T-helper 9 cell (primary cell): ENCODE results near the gene PCDHA5.
"Not testable (repeated sequence)": the region's sequence is repeated elsewhere in the genome, so short reads cannot be mapped to it uniquely, and the experiment has no call there.

ENCODE experiments used
- DNase-seq: peaks from one replicate; pipeline ENCODE4 v3.0.0-alpha.2; 2020
- total RNA-seq, 2 donors: gene quantifications; one replicate each; lab custom pipeline; 2026; lab: John Stamatoyannopoulos, UW

PCDHA5 gene
- total RNA-seq: 0 reads per million in 2 donors

DNA sequence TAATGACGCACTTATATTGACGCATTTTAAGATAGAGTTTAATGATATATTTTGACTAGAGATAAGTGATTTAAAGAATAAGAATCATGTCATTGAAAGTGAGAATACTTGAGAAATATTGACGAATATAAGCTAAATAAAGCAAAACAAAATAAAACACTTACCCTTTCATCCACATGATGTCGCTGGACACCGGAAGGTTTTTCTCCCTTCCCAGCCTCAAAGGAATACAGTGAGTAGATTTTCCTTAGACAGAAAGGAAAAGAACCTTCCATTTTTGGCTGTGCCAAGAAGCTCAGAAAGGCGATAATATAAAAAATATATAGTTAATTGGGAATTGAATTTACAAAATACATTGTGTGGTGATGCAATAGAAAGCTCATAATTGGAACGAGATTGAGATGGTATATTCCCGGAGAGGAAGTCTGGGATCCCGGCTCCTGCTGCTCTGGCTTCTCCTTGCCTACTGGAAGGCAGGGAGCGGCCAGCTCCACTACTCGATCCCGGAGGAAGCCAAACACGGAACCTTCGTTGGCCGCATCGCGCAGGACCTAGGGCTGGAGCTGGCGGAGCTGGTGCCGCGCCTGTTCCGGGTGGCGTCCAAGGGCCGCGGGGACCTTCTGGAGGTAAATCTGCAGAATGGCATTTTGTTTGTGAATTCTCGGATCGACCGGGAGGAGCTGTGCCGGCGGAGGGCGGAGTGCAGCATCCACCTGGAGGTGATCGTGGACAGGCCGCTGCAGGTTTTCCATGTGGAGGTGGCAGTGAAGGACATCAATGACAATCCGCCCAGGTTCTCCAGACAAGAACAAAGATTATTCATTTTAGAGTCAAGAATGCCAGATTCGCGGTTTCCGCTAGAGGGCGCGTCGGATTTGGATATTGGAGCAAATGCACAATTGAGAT is at the start of gene PCDHA5:
Gene PCDHA5, plus strand, starts transcription at position 239 of the 906 bp plus-strand sequence.
- DNase-seq: no peak

DNA sequence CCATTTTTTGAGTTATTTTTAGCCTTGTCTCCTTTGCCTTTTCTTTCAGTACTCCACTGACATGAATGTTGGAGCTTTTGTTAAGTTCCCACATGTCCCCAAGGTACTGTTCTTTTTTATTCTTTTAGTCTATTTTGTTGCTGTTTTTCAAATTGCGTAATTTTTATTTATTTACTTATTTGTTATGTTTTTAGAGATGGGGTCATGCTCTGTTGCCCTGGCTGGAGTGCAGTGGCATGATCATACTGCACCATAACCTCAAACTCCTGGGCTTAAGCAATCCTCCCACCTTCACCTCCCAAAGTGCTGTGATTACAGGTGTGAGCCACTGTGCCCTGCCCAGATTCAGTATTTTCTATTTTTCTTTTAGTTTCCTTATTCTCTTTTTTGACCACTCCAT is 40.9 kb upstream of the PCDHA5 start:
- DNase-seq: no peak

DNA sequence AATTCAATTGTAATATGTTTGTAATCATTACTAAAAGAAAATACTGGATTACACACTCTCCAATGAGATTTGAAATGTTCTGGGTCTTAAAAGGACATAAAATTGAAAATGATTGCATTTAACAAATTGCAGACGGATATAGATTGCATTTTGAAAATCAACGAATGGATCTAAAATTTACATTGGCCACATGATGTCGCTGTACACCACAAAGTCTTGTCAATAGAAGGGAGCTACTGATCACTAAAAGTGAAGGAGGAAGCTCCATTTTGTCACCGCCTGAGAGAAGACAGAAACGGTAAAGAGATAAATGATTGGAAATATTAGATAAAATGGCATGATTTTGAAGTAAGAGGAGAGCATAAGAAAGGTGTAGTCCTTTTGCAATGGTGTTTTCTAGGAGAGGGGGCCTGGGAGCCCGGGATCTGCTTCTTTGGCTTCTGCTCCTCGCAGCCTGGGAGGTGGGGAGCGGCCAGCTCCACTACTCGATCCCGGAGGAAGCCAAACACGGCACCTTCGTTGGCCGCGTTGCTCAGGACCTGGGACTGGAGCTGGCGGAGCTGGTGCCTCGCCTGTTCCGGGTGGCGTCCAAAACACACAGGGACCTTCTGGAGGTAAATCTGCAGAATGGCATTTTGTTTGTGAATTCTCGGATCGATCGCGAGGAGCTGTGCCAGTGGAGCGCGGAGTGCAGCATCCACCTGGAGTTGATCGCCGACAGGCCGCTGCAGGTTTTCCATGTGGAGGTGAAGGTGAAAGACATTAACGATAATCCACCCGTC is 35.3 kb upstream of the PCDHA5 start, which contains the start of gene PCDHA1:
Gene PCDHA1, plus strand, starts transcription at position 236 of the 782 bp plus-strand sequence.
- no peak for DNase-seq

DNA sequence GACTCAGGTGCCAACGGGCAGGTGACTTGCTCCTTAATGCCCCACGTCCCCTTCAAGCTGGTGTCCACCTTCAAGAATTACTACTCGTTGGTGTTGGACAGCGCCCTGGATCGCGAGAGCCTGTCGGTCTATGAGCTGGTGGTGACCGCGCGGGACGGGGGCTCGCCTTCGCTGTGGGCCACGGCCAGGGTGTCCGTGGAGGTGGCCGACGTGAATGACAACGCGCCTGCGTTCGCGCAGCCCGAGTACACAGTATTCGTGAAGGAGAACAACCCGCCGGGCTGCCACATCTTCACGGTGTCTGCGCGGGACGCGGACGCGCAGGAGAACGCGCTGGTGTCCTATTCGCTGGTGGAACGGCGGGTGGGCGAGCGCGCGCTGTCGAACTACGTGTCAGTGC is 34.0 kb upstream of the PCDHA5 start:
- DNase-seq: not testable (repeated sequence)

DNA sequence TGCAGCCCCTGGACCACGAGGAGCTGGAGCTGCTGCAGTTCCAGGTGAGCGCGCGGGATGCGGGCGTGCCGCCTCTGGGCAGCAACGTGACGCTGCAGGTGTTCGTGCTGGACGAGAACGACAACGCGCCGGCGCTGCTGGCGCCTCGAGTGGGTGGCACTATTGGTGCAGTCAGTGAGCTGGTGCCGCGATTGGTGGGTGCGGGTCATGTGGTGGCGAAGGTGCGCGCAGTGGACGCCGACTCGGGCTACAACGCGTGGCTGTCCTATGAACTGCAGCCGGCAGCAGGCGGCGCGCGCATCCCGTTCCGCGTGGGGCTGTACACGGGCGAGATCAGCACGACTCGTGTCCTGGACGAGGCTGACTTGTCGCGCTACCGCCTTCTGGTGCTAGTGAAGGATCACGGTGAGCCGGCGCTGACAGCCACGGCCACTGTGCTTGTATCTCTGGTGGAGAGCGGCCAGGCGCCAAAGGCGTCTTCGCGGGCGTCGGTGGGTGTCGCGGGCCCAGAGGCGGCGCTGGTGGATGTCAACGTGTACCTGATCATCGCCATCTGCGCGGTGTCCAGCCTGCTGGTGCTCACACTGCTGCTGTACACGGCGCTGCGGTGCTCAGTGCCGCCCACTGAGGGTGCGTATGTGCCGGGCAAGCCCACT is 33.4 kb upstream of the PCDHA5 start:
- DNase-seq: not testable (repeated sequence)

DNA sequence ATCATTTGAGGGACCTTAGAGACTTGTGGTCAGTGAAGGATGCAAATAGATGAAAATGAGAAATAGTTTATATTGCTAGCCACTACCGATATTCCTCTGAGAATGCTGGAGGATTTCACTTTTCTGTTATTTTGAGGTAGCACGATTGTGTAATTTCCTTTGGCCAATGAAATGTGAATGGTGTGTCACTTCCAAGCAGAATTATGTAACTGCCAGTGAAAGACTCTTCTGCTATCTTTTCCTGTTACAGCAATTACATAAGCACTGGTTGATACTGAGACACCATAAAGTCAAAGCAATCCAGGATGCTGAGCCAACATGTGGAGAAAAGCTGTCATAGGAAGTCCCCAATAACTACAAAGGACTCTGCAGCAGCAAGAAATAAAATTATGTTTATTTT is 30.3 kb upstream of the PCDHA5 start:
- DNase-seq: no peak

DNA sequence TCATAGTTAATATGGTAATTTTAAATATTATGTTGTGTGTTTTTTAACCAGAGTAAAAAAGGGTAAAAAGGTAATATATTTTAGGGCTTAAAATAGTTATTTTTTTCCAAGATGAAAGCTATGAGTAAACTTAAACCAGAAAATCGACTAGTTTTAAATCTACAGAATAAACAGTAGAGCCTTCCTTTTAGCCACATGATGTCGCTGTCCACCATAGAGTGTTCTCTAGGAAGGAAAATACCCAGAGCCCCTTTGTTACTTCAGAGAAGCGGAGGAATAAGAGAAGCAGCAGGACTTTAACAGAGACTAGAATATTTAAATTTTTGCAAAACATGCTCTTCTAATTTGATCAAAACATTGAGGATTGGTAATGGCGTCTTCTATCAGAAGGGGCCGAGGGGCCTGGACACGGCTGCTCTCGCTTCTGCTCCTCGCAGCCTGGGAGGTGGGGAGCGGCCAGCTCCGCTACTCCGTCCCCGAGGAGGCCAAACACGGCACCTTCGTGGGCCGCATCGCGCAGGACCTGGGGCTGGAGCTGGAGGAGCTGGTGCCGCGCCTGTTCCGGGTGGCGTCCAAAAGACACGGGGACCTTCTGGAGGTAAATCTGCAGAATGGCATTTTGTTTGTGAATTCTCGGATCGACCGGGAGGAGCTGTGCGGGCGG is 26.7 kb upstream of the PCDHA5 start, which contains the start of gene PCDHA2:
Gene PCDHA2, plus strand, starts transcription at position 258 of the 664 bp plus-strand sequence.
- DNase-seq: no peak

DNA sequence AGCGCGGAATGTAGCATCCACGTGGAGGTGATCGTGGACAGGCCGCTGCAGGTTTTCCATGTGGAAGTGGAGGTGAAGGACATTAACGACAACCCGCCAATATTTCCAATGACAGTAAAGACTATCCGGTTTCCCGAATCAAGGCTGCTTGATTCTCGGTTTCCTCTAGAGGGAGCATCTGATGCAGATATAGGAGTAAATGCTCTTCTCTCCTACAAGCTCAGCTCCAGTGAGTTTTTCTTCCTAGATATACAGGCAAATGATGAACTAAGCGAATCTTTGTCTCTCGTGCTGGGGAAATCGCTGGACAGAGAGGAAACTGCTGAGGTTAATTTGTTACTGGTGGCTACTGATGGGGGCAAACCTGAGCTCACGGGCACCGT is 26.2 kb upstream of the PCDHA5 start:
- DNase-seq: no peak

DNA sequence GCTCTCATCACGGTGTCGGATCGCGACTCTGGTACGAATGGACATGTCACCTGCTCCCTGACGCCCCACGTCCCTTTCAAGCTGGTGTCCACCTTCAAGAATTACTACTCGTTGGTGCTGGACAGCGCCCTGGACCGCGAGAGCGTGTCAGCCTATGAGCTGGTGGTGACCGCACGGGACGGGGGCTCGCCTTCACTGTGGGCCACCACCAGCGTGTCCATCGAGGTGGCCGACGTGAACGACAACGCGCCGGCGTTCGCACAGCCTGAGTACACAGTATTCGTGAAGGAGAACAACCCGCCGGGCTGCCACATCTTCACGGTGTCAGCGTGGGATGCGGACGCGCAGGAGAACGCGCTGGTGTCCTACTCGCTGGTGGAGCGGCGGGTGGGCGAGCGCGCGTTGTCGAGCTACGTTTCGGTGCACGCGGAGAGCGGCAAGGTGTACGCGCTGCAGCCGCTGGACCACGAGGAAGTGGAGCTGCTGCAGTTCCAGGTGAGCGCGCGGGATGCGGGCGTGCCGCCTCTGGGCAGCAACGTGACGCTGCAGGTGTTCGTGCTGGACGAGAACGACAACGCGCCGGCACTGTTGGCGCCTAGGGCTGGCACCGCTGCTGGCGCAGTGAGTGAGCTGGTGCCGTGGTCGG is 25.2 kb upstream of the PCDHA5 start:
- not testable (repeated sequence) for DNase-seq

DNA sequence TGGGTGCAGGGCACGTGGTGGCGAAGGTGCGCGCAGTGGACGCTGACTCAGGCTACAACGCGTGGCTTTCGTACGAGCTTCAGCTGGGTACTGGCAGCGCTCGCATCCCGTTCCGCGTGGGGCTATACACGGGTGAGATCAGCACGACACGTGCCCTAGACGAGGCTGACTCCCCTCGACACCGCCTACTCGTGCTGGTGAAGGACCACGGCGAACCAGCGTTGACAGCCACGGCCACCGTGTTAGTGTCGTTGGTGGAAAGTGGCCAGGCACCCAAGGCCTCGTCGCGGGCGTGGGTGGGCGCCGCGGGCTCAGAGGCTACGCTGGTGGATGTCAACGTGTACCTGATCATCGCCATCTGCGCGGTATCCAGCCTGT is 24.7 kb upstream of the PCDHA5 start:
- no peak for DNase-seq

DNA sequence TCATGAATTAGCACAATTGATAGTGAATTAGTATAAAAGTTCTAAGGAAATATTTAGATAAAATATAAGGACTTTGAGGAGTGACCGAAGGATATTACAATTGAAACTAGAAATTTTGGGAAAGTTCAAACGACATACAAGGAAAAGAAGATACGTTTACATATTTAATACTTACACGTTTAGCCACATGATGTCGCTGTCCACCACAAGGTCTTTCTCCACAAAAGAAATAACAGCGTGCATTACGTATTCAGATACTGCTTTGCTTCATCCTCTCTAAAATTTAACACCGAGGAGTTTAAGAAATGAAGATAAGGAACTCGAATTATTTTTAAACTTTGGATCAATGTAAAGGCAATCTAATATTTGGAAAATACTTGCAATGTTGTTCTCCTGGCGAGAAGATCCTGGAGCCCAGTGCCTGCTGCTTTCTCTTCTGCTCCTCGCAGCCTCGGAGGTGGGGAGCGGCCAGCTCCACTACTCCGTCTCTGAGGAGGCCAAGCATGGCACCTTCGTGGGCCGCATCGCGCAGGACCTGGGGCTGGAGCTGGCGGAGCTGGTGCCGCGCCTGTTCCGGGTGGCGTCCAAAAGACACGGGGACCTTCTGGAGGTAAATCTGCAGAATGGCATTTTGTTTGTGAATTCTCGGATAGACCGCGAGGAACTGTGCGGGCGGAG is 20.5 kb upstream of the PCDHA5 start, which contains the start of gene PCDHA3:
Gene PCDHA3, plus strand, starts transcription at position 242 of the 678 bp plus-strand sequence.
- DNase-seq: no peak

DNA sequence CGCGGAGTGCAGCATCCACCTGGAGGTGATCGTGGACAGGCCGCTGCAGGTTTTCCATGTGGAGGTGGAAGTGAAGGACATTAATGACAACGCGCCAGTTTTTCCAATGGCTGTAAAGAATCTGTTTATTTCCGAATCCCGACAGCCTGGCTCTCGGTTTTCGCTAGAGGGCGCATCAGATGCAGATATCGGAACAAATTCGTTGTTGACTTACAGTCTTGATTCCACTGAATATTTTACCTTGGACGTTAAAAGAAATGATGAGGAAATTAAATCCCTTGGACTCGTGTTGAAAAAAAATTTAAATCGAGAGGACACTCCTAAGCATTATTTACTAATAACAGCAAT is 19.9 kb upstream of the PCDHA5 start:
- DNase-seq: no peak

DNA sequence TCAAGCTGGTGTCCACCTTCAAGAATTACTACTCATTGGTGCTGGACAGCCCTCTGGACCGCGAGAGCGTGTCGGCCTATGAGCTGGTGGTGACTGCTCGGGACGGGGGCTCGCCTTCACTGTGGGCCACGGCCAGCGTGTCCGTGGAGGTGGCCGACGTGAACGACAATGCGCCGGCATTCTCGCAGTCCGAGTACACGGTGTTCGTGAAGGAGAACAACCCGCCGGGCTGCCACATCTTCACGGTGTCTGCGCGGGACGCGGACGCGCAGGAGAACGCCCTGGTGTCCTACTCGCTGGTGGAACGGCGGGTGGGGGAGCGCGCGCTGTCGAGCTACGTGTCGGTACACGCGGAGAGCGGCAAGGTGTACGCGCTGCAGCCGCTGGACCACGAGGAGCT is 19.0 kb upstream of the PCDHA5 start:
- DNase-seq: not testable (repeated sequence)

DNA sequence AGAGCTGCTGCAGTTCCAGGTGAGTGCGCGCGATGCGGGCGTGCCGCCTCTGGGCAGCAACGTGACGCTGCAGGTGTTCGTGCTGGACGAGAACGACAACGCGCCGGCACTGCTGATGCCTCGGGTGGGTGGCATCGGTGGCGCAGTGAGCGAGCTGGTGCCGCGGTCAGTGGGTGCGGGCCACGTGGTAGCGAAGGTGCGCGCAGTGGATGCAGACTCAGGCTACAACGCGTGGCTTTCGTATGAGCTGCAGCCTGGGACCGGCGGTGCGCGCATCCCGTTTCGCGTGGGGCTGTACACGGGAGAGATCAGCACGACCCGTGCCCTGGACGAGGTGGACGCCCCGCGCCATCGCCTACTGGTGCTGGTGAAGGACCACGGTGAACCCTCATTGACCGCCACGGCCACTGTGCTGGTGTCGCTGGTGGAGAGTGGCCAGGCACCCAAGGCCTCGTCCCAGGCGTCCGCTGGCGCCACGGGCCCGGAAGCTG is 18.6 kb upstream of the PCDHA5 start:
- no peak for DNase-seq

DNA sequence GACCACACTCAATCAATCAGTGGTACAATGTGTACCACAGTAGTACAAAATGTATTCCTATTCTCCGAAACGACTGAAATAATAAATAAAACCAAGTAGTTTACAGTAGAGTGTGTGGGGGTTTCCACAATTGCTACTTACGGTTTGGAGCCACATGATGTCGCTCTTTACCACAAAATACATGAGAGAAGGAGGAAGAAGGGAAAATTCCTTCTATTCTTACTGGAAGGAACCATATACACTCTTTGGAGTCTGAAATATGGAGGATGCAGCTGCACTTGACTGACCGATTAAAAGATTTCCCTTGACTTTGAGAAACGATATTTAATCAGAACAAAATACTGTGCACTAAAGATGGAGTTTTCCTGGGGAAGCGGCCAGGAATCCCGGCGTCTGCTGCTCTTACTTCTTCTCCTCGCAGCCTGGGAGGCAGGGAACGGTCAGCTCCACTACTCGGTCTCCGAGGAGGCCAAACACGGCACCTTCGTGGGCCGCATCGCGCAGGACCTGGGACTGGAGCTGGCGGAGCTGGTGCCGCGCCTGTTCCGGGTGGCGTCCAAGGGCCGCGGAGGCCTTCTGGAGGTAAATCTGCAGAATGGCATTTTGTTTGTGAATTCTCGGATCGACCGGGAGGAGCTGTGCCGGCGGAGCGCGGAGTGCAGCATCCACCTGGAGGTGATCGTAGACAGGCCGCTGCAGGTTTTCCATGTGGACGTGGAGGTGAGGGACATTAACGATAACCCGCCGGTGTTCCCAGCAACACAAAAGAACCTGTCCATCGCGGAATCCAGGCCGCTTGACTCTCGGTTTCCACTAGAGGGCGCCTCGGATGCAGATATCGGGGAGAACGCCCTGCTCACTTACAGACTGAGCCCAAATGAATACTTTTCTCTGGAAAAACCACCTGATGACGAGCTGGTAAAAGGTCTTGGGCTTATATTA is 14.3 kb upstream of the PCDHA5 start, which contains the start of gene PCDHA4:
Gene PCDHA4, plus strand, starts transcription at position 235 of the 942 bp plus-strand sequence.
- DNase-seq: no peak

DNA sequence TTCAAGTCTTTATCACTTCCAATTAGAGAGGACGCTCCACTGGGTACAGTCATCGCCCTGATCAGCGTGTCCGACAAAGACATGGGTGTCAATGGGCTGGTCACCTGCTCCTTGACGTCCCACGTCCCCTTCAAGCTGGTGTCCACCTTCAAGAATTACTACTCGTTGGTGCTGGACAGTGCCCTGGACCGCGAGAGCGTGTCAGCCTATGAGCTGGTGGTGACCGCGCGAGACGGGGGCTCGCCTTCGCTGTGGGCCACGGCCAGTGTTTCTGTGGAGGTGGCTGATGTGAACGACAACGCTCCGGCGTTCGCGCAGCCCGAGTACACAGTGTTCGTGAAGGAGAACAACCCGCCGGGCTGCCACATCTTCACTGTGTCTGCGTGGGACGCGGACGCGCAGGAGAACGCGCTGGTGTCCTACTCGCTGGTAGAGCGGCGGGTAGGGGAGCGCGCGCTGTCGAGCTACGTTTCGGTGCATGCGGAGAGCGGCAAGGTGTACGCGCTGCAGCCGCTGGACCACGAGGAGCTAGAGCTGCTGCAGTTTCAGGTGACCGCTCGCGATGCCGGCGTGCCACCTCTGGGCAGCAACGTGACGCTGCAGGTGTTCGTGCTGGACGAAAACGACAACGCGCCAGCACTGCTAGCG is 13.0 kb upstream of the PCDHA5 start:
- DNase-seq: not testable (repeated sequence)

DNA sequence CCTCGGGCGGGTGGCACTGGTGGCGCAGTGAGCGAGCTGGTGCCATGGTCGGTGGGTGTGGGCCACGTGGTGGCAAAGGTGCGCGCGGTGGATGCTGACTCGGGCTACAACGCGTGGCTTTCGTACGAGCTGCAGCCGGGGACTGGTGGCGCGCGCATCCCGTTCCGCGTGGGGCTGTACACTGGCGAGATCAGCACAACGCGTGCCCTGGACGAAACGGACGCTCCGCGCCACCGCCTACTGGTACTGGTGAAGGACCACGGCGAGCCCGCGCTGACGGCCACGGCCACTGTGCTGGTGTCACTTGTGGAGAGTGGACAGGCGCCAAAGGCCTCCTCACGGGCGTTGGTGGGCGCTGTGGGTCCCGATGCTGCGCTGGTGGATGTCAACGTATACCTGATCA is 12.5 kb upstream of the PCDHA5 start:
- no peak for DNase-seq

DNA sequence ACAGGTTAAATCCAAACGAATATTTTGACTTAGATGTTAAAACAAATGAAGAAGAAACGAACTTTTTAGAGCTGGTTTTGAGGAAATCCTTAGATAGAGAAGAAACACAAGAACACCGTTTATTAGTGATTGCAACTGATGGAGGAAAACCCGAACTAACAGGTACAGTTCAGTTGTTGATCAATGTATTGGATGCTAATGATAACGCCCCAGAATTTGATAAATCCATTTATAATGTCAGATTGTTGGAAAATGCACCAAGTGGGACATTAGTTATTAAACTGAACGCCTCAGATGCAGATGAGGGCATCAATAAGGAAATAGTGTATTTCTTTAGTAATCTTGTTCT is 842 bp downstream of the PCDHA5 start:
- no peak for DNase-seq

DNA sequence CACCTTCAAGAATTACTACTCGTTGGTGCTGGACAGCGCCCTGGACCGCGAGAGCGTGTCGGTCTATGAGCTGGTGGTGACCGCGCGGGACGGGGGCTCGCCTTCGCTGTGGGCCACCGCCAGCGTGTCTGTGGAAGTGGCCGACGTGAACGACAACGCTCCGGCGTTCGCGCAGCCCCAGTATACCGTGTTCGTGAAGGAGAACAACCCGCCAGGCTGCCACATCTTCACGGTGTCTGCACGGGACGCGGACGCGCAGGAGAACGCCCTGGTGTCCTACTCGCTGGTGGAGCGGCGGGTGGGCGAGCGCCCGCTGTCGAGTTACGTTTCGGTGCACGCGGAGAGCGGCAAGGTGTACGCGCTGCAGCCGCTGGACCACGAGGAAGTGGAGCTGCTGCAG is 1.6 kb downstream of the PCDHA5 start:
- not testable (repeated sequence) for DNase-seq
